ENCODE measurements around the gene FAM186B.

The FAM186B gene

DNA sequence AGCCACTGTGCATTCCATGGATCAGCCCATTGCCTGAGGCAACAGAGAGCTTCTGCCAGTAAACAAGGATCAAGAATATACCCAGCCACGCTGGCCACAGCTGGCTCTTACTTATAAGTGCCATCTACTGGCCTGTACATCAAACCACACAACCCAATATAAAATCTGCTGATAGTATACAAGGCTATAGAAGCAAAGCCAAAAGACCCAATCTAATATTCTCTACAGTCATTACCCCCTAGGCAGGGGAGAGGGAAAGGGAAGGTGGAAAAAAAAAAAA lies 4.4 kb upstream of the FAM186B start:
- Mint-ChIP-seq H3K27me3 (ENCODE audit: low read depth, poor library complexity) (peaks cover 3% of the 10 kb centered on the region), H3K27ac (no peak overlapping the region), H3K36me3 (ENCODE audit: low read depth) (peaks cover 53% of the 10 kb centered on the region), H3K4me1 (peaks cover 18% of the 10 kb centered on the region), H3K9me3 (peaks cover 61% of the 10 kb centered on the region), H3K4me3 (no peak overlapping the region)
- DNase-seq: no peak
- TF ChIP-seq, protein P1, sequence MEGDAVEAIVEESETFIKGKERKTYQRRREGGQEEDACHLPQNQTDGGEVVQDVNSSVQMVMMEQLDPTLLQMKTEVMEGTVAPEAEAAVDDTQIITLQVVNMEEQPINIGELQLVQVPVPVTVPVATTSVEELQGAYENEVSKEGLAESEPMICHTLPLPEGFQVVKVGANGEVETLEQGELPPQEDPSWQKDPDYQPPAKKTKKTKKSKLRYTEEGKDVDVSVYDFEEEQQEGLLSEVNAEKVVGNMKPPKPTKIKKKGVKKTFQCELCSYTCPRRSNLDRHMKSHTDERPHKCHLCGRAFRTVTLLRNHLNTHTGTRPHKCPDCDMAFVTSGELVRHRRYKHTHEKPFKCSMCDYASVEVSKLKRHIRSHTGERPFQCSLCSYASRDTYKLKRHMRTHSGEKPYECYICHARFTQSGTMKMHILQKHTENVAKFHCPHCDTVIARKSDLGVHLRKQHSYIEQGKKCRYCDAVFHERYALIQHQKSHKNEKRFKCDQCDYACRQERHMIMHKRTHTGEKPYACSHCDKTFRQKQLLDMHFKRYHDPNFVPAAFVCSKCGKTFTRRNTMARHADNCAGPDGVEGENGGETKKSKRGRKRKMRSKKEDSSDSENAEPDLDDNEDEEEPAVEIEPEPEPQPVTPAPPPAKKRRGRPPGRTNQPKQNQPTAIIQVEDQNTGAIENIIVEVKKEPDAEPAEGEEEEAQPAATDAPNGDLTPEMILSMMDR (IDR thresholded peaks at IDR 0.05): no peak

- peaks cover 3% of the 10 kb centered on the region for H3K27me3 Mint-ChIP-seq (ENCODE audit: low read depth, poor library complexity)
- H3K4me1 Mint-ChIP-seq: peaks cover 18% of the 10 kb centered on the region
- peaks cover 50% of the 10 kb centered on the region for H3K36me3 Mint-ChIP-seq (ENCODE audit: low read depth)
- H3K9me3 Mint-ChIP-seq: peaks cover 56% of the 10 kb centered on the region
- peak overlapping the region; percentile 36 for H3K4me3 Mint-ChIP-seq
- no peak for DNase-seq
- TF ChIP-seq, protein P1 (IDR thresholded peaks at IDR 0.05): no peak
- peak overlapping the region; percentile 92 for H3K27ac Mint-ChIP-seq
These were observed 3.8 kb upstream of the FAM186B start for GRCh38 chr12:49609059-49609874.

- Mint-ChIP-seq H3K9me3 (peaks cover 20% of the 10 kb centered on the region), H3K4me1 (peaks cover 18% of the 10 kb centered on the region), H3K36me3 (ENCODE audit: low read depth) (peaks cover 42% of the 10 kb centered on the region), H3K27me3 (ENCODE audit: low read depth, poor library complexity) (no peaks in the 10 kb centered on the region), H3K4me3 (no peak overlapping the region), H3K27ac (no peak overlapping the region)
- TF ChIP-seq, protein P1 (IDR thresholded peaks at IDR 0.05): no peak
- no peak for DNase-seq
These were observed 583 bp downstream of the FAM186B start for GRCh38 chr12:49604856-49605255.

GRCh38 chr12:49603721-49604120 lies 1.7 kb downstream of the FAM186B start:
- peaks cover 41% of the 10 kb centered on the region for H3K36me3 Mint-ChIP-seq (ENCODE audit: low read depth)
- TF ChIP-seq, protein P1 (IDR thresholded peaks at IDR 0.05): no peak
- H3K4me1 Mint-ChIP-seq: peaks cover 15% of the 10 kb centered on the region

GRCh38 chr12:49599961-49600360 lies 5.5 kb downstream of the FAM186B start:
- Mint-ChIP-seq H3K4me3 (no peak overlapping the region), H3K4me1 (peaks cover 16% of the 10 kb centered on the region), H3K36me3 (ENCODE audit: low read depth) (peaks cover 39% of the 10 kb centered on the region), H3K27ac (no peak overlapping the region), H3K27me3 (ENCODE audit: low read depth, poor library complexity) (no peaks in the 10 kb centered on the region), H3K9me3 (no peaks in the 10 kb centered on the region)
- no peak for DNase-seq
- TF ChIP-seq, protein P1 (IDR thresholded peaks at IDR 0.05): no peak

More at GRCh38 chr12:49603721-49604120, 1.7 kb downstream of the FAM186B start:
- Mint-ChIP-seq H3K9me3 (peaks cover 9% of the 10 kb centered on the region), H3K27ac (no peak overlapping the region), H3K4me3 (no peak overlapping the region), H3K27me3 (ENCODE audit: low read depth, poor library complexity) (no peaks in the 10 kb centered on the region)
- no peak for DNase-seq

DNA sequence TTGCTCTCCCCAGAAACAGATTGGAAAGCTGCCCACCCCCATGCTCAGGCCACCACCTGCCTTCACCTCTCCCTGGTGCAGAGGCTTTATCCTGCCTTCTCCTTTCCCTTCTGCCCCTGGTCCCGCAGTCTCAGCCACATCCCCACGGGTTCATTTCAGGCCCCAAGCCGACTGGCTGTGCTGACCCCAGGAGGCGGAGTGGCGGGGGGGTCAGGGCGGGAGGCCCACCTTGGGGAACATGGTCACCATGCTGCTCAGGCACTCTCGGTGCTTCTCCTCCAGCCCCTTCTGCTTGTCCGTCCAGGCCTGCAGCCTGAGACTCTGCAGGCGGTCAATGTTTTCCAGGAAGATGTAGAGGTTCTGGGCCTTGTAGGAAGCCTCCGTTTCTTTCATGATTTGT lies 6.9 kb downstream of the FAM186B start:
- Mint-ChIP-seq H3K27me3 (ENCODE audit: low read depth, poor library complexity) (no peaks in the 10 kb centered on the region), H3K9me3 (no peaks in the 10 kb centered on the region), H3K36me3 (ENCODE audit: low read depth) (peaks cover 48% of the 10 kb centered on the region), H3K4me1 (peaks cover 13% of the 10 kb centered on the region), H3K4me3 (no peak overlapping the region), H3K27ac (no peak overlapping the region)
- no peak for DNase-seq
- TF ChIP-seq, protein P1 (IDR thresholded peaks at IDR 0.05): no peak
